ENCODE measurements around the gene CANX. TPM values are rescaled to one million over a fixed set of nuclear protein-coding genes. Genes with fewer than 3 reads are reported as not detected.
"Not testable (repeated sequence)": the region's sequence is repeated elsewhere in the genome, so short reads cannot be mapped to it uniquely, and the experiment has no call there.

CANX gene
- total RNA-seq, 4 donors from 2014 or later: 155 to 550 (median 392) TPM

- no peaks in the 10 kb centered on the region for H3K27me3 ChIP-seq
Measured at GRCh38 chr5:179734536-179735164, 35.9 kb downstream of the CANX start.

DNA sequence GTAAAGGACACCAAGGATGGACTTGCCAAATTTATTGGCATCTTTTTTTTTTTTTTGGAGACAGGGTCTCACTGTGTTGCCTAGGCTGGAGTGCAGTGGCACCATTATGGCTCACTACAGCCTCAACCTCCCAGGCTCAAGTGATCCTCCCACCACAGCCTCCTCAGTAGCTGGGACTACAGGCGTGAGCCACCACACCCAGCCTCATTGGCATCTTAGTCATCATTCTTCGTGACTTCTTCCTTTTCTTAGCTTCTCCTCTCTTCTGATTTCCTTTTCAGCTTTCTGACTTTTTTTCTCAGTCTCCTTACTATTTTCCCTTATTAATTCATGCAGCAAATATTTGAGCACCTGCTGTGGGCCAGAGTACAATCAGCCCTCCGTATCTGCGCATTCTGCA lies 40.0 kb downstream of the CANX start:
- no peaks in the 10 kb centered on the region for H3K9me3 ChIP-seq
- no peak overlapping the region for H3K27ac ChIP-seq
- H3K4me3 ChIP-seq: no peak overlapping the region
- no peak for TF ChIP-seq POLR2A (IDR thresholded peaks at IDR 0.05)
- no peak for TF ChIP-seq CTCF (IDR thresholded peaks at IDR 0.05)
- intact Hi-C loops (cut with DNase I; ENCODE audit: low total_unique reads): no loop called here
- no peaks in the 10 kb centered on the region for H3K27me3 ChIP-seq
- no peak for DNase-seq
- no peaks in the 10 kb centered on the region for H3K36me3 ChIP-seq
- H3K4me1 ChIP-seq: peaks cover 13 to 20% of the 10 kb centered on the region in 2 donors

More at GRCh38 chr5:179734536-179735164, 35.9 kb downstream of the CANX start:
- Histone ChIP-seq H3K4me3 (peak overlapping the region in 1 of 2 donors; percentile 96), H3K9me3 (no peaks in the 10 kb centered on the region), H3K36me3 (no peaks in the 10 kb centered on the region), H3K4me1 (peaks cover 11 to 25% of the 10 kb centered on the region in 2 donors), H3K27ac (peak overlapping the region in 1 of 2 donors; percentile 97)
- intact Hi-C loops (cut with DNase I; ENCODE audit: low total_unique reads): no loop called here
- TF ChIP-seq CTCF (IDR thresholded peaks at IDR 0.05) (no peak), POLR2A (IDR thresholded peaks at IDR 0.05) (no peak)
- DNase-seq: no peak

DNA sequence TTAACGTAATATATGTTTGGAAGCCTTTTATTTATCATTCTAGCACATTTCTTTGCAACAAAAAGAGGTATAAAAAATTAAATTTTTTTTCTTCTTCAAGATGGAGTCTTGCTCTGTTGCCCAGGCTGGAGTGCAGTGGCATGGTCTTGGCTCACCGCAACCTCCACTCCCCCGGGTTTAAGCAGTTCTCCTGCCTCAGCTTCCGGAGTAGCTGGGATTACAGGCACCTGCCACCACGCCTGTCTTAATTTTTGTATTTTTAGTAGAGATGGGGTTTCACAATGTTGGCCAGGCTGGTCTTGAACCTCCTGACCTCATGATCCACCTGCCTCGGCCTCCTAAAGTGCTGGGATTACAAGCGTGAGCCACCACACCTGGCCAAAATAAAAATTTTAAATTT lies 45.3 kb downstream of the CANX start:
- intact Hi-C loops (cut with DNase I; ENCODE audit: low total_unique reads); DNase-seq; H3K27ac ChIP-seq; H3K36me3 ChIP-seq; H3K27me3 ChIP-seq; H3K9me3 ChIP-seq; H3K4me1 ChIP-seq; H3K4me3 ChIP-seq: not testable (repeated sequence)

DNA sequence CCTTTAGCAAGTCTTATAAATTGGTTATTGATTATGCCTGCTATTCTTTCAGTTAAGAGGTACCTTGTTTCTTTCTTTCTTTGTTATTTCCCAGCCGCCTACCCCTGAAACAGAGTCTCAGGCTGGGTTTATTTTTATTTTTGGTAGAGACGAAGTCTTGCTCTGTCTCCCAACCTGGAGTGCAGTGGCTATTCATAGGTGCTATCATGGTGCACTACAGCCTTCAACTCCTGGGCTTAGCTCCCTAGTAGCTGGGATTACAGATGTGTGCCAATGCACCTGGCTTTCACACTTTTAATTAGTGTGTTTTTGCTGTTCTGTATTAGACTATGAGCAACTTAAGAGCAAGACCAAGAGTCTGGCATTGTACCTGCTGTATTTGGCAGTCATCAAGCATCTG lies 48.1 kb downstream of the CANX start:
- H3K9me3 ChIP-seq: no peaks in the 10 kb centered on the region
- no peaks in the 10 kb centered on the region for H3K36me3 ChIP-seq
- no peak for DNase-seq
- no peak overlapping the region for H3K4me3 ChIP-seq
- H3K27ac ChIP-seq: no peak overlapping the region
- intact Hi-C loops (cut with DNase I; ENCODE audit: low total_unique reads): no loop called here
- no peaks in the 10 kb centered on the region for H3K4me1 ChIP-seq
- TF ChIP-seq POLR2A (IDR thresholded peaks at IDR 0.05) (no peak), CTCF (IDR thresholded peaks at IDR 0.05) (no peak)
- no peaks in the 10 kb centered on the region for H3K27me3 ChIP-seq

DNA sequence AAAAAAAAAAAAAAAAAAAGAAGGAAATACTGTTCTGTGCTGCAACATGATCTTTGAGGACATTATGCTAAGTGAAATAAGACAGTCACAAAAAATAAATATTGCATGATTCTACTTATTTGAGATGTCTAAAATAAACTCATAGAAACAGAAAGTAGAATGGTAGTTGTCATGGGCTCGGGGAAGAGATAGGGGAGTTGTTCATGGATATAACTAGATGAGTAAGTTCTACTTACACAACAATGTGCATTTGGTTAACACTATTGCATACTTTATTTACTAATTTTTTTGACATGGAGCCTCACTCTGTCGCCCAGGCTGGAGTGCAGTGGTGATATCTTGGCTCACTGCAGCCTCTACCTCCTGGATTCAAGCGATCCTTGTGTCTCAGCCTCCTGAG lies 49.0 kb downstream of the CANX start:
- H3K27me3 ChIP-seq: no peaks in the 10 kb centered on the region
- H3K4me1 ChIP-seq: no peaks in the 10 kb centered on the region
- H3K4me3 ChIP-seq: no peak overlapping the region
- no peaks in the 10 kb centered on the region for H3K36me3 ChIP-seq
- H3K27ac ChIP-seq: no peak overlapping the region
- TF ChIP-seq CTCF (IDR thresholded peaks at IDR 0.05): no peak
- TF ChIP-seq POLR2A (IDR thresholded peaks at IDR 0.05): no peak
- intact Hi-C loops (cut with DNase I; ENCODE audit: low total_unique reads): no loop called here
- DNase-seq: no peak
- no peaks in the 10 kb centered on the region for H3K9me3 ChIP-seq

All from uterus (tissue), 4 donors.